Left kidney (tissue), 2 donors: ENCODE measurements around the gene PLA2G6. TPM values are rescaled to one million over a fixed set of nuclear protein-coding genes. Genes with fewer than 3 reads are reported as not detected.
"Not testable (repeated sequence)": the region's sequence is repeated elsewhere in the genome, so short reads cannot be mapped to it uniquely, and the experiment has no call there.

Source experiments
- DNase-seq: peaks from one replicate; pipeline ENCODE4 v3.0.0-alpha.2; 2013
- polyA plus RNA-seq: library from polyadenylated mRNA; unstranded; fragments of 120-200 nt; gene quantifications from one replicate; pipeline ENCODE4 v1.2.1, GENCODE V29; 2013; ENCODE audit not compliant: insufficient read length

The PLA2G6 gene
- polyA plus RNA-seq, 1 donor, result 50.9 TPM

DNA sequence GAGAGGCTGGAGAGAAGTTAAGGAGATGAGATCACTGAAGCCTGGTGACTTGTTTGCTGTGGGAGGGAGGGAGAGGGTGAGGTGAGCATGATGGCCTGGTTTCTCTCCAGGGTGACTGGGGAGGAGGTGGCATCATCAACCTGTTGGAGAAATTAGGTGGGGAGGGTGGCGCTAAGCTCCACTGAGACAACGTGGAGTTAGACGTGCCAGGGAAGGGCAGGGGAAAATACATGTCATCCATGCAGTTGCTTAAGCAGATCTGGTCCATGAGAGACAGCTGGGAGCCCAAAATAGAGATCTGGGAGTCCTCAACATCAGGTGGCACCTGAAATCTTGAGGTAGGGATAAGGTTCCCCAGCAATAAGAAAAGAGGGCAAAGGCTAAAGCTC lies 10.8 kb upstream of the PLA2G6 start:
- DNase-seq, result no peak

DNA sequence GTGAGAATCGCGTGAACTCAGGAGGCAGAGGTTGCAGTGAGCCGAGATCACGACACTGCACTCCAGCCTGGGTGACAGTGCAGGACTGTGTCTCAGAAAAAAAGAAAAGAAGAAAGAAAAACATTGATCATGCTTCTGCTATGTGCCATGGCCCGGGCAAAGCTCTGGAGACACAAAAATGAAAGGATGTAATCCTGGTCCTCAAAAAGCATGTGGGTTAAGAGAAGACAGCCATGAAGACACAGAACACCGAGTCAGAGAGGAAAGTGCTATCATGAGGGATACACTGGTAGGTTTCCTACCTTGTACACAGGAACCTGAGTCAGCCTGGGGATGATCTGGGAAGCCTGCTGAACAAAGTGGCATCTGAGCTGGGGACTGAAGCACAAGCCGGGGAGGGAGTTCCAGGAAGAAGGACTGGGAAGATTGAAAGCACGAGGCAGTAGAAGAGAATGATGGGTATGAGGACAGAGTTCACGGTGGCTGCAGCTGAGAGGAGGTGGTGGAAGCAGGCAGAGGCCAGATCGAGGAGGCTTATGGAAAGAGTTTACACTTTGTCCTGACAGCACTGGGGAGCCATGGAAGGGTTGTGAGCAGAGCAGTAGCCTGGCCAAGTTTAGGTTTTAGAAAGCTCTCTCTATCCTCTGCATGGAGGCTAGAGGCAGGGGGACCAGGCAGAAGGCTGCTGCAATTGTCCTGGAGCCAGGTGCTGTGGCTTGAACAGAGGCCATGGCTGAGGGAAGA lies 10.3 kb upstream of the PLA2G6 start:
- no peak for DNase-seq

- DNase-seq, result no peak
Observed at GRCh38 chr22:38191055-38191454, 9.4 kb upstream of the PLA2G6 start.

DNA sequence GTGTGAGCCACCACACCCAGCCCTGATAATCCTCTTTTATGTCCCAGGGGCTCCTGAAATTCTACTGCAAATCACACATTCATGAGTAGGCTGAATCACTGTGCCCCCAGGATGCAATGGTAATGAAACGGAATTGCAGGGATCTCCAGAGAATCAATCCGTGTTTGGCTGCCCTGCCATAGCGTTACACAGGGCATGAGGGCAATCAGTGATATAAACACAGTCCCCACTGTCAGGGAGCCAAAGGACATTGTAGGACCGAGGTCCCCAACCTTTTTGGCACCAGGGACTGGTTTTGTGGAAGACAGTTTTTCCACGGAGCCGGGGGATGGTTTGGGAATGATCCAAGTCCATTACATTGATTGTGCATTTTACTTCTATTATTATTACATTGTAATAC lies 9.0 kb upstream of the PLA2G6 start:
- no peak for DNase-seq

DNA sequence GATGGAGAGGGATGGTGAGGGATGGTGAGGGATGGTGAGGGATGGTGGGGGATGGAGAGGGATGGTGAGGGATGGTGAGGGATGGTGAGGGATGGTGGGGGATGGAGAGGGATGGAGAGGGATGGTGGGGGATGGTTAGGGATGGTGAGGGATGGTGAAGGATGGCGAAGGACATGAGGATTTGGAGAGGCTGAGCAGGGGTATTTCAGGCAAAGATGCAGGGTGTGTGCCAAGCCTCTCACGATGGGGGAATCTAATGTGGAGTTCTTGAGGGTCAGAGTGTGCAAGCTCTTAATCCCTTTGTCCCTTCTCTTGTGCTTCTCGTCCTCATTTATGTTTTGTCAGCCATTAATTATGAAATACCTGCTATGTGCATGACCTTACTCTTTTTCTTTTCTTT lies 7.5 kb upstream of the PLA2G6 start:
- no peak for DNase-seq

GRCh38 chr22:38187413-38188212 lies 6.0 kb upstream of the PLA2G6 start:
- no peak for DNase-seq

- DNase-seq, result no peak
Observed at GRCh38 chr22:38186429-38186828, 4.8 kb upstream of the PLA2G6 start.

DNA sequence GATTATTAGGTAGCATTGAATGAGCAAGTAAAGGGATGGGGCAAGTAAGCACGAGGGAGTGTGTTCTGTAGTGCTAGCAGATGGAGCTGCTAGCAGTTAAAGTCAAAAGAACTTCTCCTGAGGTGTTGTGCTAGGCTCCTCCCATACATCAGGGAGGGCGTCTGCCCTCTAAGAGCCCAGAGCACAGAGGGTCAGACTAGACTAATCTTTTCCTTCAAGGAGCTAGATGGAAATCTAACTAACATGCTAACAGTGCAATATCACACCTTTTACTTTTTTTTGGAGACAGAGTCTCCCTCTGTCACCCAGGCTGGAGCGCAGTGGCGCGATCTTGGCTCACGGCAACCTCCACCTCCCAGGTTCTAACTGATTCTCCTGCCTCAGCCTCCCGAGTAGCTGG lies 3.2 kb upstream of the PLA2G6 start:
- no peak for DNase-seq

- no peak for DNase-seq
Observed at GRCh38 chr22:38180841-38181452, 683 bp downstream of the PLA2G6 start.

DNA sequence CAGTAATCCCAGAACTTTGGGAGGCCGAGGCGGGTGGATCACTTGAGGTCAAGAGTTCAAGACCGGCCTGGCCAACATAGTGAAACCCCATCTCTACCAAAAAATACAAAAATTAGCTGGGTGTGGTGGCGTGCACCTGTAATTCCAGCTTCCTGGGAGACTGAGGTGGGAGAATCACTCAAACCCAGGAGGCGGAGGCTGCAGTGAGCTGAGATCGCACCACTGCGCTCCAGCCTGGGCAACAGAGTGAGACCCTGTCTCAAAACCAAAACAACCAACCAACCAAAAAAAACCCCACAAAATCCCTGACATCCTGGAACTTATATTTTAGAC lies 3.1 kb downstream of the PLA2G6 start:
- not testable (repeated sequence) for DNase-seq

GRCh38 chr22:38177926-38178604 lies 3.6 kb downstream of the PLA2G6 start:
- no peak for DNase-seq

DNA sequence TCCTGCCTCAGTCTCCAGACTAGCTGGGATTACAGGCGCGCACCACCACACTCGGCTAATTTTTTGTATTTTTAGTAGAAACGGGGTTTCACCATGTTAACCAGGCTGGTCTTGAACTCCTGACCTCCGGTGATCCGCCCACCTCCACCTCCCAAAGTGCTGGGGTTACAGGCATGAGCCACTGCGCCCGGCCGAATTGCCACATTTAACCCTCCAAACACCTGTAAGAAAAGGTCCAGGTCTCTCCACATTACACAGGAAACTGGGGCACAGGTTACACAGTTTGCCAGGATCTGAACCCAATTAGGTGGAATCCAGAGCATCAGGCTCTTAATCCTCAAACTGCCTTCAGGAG lies 4.1 kb downstream of the PLA2G6 start:
- not testable (repeated sequence) for DNase-seq

GRCh38 chr22:38177044-38177443 lies 4.6 kb downstream of the PLA2G6 start:
- DNase-seq, result no peak

GRCh38 chr22:38176170-38176741 lies 5.4 kb downstream of the PLA2G6 start:
- DNase-seq, result no peak

- no peak for DNase-seq
Observed at GRCh38 chr22:38175206-38176118, 6.2 kb downstream of the PLA2G6 start.

DNA sequence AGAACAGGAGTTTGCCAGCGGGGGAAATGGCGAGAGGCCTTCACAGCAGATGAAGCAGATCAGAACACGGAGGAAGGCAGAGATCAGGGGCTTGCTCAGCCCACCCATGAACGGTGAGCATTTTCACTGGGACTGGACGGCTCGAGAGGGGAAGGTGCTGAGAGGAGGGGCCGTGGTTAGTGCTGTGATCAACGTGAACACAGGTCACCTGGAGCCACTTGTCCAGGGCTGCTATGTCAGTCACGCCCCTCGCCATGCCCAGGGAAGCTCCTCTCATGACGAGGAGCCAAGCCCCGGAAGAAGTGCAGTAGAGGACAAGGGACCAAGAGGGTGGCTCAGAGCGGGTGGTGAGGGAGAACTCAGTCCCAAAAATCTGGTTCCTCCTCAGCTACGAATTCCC lies 7.0 kb downstream of the PLA2G6 start:
- DNase-seq, result no peak

- DNase-seq, result no peak
Observed at GRCh38 chr22:38173641-38173906, 8.1 kb downstream of the PLA2G6 start.

- DNase-seq, result no peak
Observed at GRCh38 chr22:38172832-38173640, 8.6 kb downstream of the PLA2G6 start.

GRCh38 chr22:38171927-38172831 lies 9.5 kb downstream of the PLA2G6 start:
- DNase-seq, result no peak

DNA sequence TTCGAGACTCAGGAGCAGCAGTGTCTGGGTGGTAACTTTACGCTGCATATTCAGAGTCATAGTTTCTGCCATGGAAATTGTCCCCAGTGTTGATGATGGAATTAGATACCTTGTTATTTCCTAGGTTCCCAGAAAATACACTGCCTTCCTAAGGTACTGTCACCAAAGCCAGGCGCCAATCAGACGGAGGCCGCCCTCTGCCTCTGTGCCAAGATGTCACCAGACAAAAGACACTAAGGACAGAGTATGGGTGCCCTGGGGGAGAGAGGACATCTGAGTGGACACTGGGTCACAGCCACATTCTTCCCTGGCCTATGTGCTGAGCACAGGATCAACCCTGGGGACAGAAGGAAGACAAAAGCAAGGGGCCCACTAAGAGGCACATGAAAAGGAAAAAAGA lies 11.2 kb downstream of the PLA2G6 start:
- DNase-seq, result no peak
